AG09319 (cell line): ENCODE measurements around the gene ZMAT1.

Source experiments
- DNase-seq: peaks from one replicate; pipeline ENCODE4 v3.0.0-alpha.2; 2010; ENCODE audit warnings: low read depth; ENCODE audit errors: extremely low read depth
- TF ChIP-seq, protein P1 (sequence below): IDR thresholded peaks from 2 replicates; pipeline ENCODE4 v1.5.1; 2011; ENCODE audit warnings: low read depth, mild to moderate bottlenecking, inconsistent platforms, low read length, moderate library complexity

Gene ZMAT1

DNA sequence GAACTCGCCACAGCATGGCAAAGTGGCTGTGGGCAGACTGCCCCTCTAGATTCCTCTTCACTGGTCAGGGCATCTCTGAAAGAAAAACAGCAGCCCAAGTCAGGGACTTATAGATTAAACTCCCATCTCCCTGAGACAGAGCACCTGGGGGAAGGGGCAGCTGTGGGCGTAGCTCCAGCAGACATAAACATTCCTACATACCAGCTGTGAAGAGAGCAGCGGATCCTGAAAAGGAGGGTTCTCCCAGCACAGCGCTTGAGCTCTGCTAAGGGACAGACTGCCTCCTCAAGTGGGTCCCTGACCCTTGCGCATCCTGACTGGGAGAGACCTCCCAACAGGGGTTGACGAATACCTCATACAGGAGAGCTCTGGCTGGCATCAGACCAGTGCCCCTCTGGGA is 18.8 kb upstream of the ZMAT1 start:
- no peak for DNase-seq
- TF ChIP-seq, protein P1, sequence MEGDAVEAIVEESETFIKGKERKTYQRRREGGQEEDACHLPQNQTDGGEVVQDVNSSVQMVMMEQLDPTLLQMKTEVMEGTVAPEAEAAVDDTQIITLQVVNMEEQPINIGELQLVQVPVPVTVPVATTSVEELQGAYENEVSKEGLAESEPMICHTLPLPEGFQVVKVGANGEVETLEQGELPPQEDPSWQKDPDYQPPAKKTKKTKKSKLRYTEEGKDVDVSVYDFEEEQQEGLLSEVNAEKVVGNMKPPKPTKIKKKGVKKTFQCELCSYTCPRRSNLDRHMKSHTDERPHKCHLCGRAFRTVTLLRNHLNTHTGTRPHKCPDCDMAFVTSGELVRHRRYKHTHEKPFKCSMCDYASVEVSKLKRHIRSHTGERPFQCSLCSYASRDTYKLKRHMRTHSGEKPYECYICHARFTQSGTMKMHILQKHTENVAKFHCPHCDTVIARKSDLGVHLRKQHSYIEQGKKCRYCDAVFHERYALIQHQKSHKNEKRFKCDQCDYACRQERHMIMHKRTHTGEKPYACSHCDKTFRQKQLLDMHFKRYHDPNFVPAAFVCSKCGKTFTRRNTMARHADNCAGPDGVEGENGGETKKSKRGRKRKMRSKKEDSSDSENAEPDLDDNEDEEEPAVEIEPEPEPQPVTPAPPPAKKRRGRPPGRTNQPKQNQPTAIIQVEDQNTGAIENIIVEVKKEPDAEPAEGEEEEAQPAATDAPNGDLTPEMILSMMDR = no peak

- no peak for DNase-seq
- TF ChIP-seq, protein P1 = no peak
These were observed 383 bp upstream of the ZMAT1 start for GRCh38 chrX:101932249-101932570.

DNA sequence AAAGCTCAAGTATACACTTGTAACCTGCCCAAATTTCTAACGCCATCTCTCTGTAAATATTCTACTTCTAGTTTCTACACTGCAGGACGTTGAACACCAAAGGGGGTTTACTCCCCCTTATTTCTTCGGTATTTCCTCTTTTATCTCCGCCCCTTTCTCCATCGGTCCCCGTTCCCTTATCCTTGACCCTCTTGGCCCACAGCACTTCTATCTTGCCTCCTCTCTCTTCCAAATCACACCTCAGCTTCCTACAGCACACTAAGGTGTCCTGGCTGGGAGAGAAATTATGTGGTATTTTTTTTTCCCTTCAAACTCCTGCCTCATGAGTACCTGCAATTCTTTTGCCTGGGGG is 715 bp downstream of the ZMAT1 start:
- TF ChIP-seq, protein P1 = no peak
- DNase-seq = no peak

GRCh38 chrX:101925733-101926132 is 6.1 kb downstream of the ZMAT1 start:
- TF ChIP-seq, protein P1 = no peak
- DNase-seq = no peak

- TF ChIP-seq, protein P1 = no peak
- no peak for DNase-seq
These were observed 13.1 kb downstream of the ZMAT1 start for GRCh38 chrX:101918751-101919150.

GRCh38 chrX:101906136-101906796 is 25.6 kb downstream of the ZMAT1 start:
- DNase-seq = no peak
- TF ChIP-seq, protein P1 = no peak

DNA sequence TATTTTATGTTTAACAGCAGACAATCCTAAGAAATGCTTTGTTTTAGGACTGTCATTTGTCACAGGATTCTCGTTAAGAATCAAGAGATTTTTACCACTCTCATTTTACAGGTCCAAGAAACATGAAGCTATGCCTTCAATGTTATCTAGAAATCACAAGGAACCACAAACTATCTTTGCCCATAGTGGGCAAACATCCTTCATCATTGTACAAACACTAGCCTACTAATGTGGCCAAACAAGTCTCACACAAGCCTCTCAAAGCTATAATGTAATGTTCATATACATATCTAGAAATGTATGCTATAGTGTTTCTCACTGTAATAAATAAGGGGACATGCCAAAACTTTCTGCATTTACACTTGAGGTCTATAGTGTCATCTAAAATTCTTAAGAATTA is 26.8 kb downstream of the ZMAT1 start:
- TF ChIP-seq, protein P1 = no peak

More for the DNA sequence above, 26.8 kb downstream of the ZMAT1 start:
- DNase-seq = no peak
